GM23338 (cell line): ENCODE measurements around the gene NRG3. TPM values are rescaled to one million over a fixed set of nuclear protein-coding genes. Genes with fewer than 3 reads are reported as not detected.

Source experiments
- ATAC-seq: fragments of 200-7000 bp; cut with Tn5 transposase; 3 replicates; pipeline ENCODE4 v1.9.1; 2020
- DNase-seq: peaks from one replicate; pipeline ENCODE4 v3.0.0-alpha.2; 2015; ENCODE audit warnings: low spot score
- H2AFZ ChIP-seq: fragments of 200-600 bp; sonication (generic); 2 replicates; pipeline ENCODE4 v1.8.0; 2016; ENCODE audit warnings: antibody characterized with exemption, mild to moderate bottlenecking, moderate library complexity
- H3F3A ChIP-seq: fragments of 200-600 bp; sonication (generic); replicated peaks from 2 replicates; pipeline ENCODE4 v1.8.0; 2017; ENCODE audit warnings: antibody characterized with exemption, mixed run types, low read depth
- H3K27ac ChIP-seq: fragments of 200-600 bp; sonication (generic); 2 replicates; pipeline ENCODE4 v1.6.1; 2016; ENCODE audit warnings: low read depth
- H3K27me3 ChIP-seq: fragments of 200-600 bp; sonication (generic); 2 replicates; pipeline ENCODE4 v1.8.0; 2016; ENCODE audit warnings: mild to moderate bottlenecking, mixed run types, moderate library complexity; ENCODE audit not compliant: insufficient read depth
- H3K36me3 ChIP-seq: fragments of 200-600 bp; sonication (generic); 2 replicates; pipeline ENCODE4 v1.8.0; 2016; ENCODE audit warnings: mild to moderate bottlenecking; ENCODE audit not compliant: insufficient read depth
- H3K4me1 ChIP-seq: fragments of 200-600 bp; sonication (generic); 2 replicates; pipeline ENCODE4 v1.8.0; 2016; ENCODE audit warnings: mild to moderate bottlenecking, moderate library complexity; ENCODE audit not compliant: insufficient read depth
- H3K4me2 ChIP-seq: fragments of 200-600 bp; sonication (generic); 2 replicates; pipeline ENCODE4 v1.7.1; 2017; ENCODE audit warnings: mixed run types
- H3K4me3 ChIP-seq: fragments of 200-600 bp; sonication (generic); 2 replicates; pipeline ENCODE4 v1.6.1; 2016; ENCODE audit warnings: mixed run types
- H3K79me2 ChIP-seq: fragments of 200-600 bp; sonication (generic); replicated peaks from 2 replicates; pipeline ENCODE4 v1.8.0; 2017; ENCODE audit warnings: mild to moderate bottlenecking; ENCODE audit not compliant: insufficient read depth
- H3K9me2 ChIP-seq: fragments of 200-600 bp; sonication (generic); 2 replicates; pipeline ENCODE4 v1.8.0; 2017; ENCODE audit not compliant: insufficient read depth
- H4K20me1 ChIP-seq: fragments of 200-600 bp; sonication (generic); replicated peaks from 2 replicates; pipeline ENCODE4 v1.8.0; 2017; ENCODE audit warnings: mild to moderate bottlenecking; ENCODE audit not compliant: insufficient read depth
- H3K27ac Mint-ChIP-seq: 2 replicates; pipeline ENCODE4 v1.8.0; 2020; ENCODE audit warnings: inconsistent platforms, mild to moderate bottlenecking, moderate library complexity, mixed read lengths
- H3K27me3 Mint-ChIP-seq: 3 replicates; pipeline ENCODE4 v1.8.0; 2022; ENCODE audit warnings: low read depth, mild to moderate bottlenecking, moderate library complexity, mixed read lengths, inconsistent platforms; ENCODE audit not compliant: insufficient read depth, poor library complexity
- H3K36me3 Mint-ChIP-seq: 3 replicates; pipeline ENCODE4 v1.8.0; 2021; ENCODE audit warnings: low read depth, mild to moderate bottlenecking, inconsistent platforms, moderate library complexity, mixed read lengths
- H3K4me1 Mint-ChIP-seq: 3 replicates; pipeline ENCODE4 v1.8.0; 2020; ENCODE audit warnings: mild to moderate bottlenecking, inconsistent platforms, mixed read lengths
- H3K4me3 Mint-ChIP-seq: 3 replicates; pipeline ENCODE4 v1.8.0; 2021; ENCODE audit warnings: moderate library complexity, mild to moderate bottlenecking, inconsistent platforms, mixed read lengths
- H3K9me3 Mint-ChIP-seq: 3 replicates; pipeline ENCODE4 v1.8.0; 2020; ENCODE audit warnings: moderate library complexity, mild to moderate bottlenecking, inconsistent platforms, mixed read lengths
- CREB1 ChIP-seq: fragments of 250-450 bp; sonication (Bioruptor Pico); IDR thresholded peaks from 2 replicates; pipeline ENCODE4 v1.5.0; 2020; ENCODE audit warnings: low read depth, mild to moderate bottlenecking, moderate library complexity
- EZH2 ChIP-seq: fragments of 200-600 bp; sonication (generic); IDR thresholded peaks from one replicate; pipeline ENCODE4 v1.8.0; 2017; ENCODE audit warnings: antibody characterized with exemption, mild to moderate bottlenecking, low read depth; ENCODE audit not compliant: unreplicated experiment
- EZH2phosphoT487 ChIP-seq: fragments of 200-600 bp; sonication (generic); IDR thresholded peaks from one replicate; pipeline ENCODE4 v1.8.1; 2018; ENCODE audit warnings: antibody characterized with exemption; ENCODE audit not compliant: unreplicated experiment
- JUNB ChIP-seq: IDR thresholded peaks from one replicate; pipeline ENCODE4 v1.6.1; 2016; ENCODE audit warnings: antibody characterized with exemption; ENCODE audit not compliant: unreplicated experiment
- NANOG ChIP-seq: IDR thresholded peaks from 2 replicates; pipeline ENCODE4 v1.6.1; 2016; ENCODE audit warnings: antibody characterized with exemption, borderline replicate concordance
- POLR2AphosphoS5 ChIP-seq: IDR thresholded peaks from 2 replicates; pipeline ENCODE4 v1.6.1; 2016; ENCODE audit warnings: antibody characterized with exemption, low read depth
- STAT1 ChIP-seq: IDR thresholded peaks from one replicate; pipeline ENCODE4 v1.6.1; 2016; ENCODE audit warnings: antibody characterized with exemption; ENCODE audit not compliant: unreplicated experiment
- ZNF114 ChIP-seq: fragments of 250-450 bp; sonication (Bioruptor Pico); IDR thresholded peaks from 2 replicates; pipeline ENCODE4 v1.5.0; 2020; ENCODE audit warnings: mild to moderate bottlenecking, moderate library complexity
- ZNF331 ChIP-seq: fragments of 250-450 bp; sonication (Bioruptor Pico); IDR thresholded peaks from 2 replicates; pipeline ENCODE4 v1.5.0; 2020; ENCODE audit warnings: low read depth, mild to moderate bottlenecking, moderate library complexity
- polyA plus RNA-seq: library from polyadenylated mRNA; unstranded; fragments of >200 nt; fragmentation: Nextera tagmentation; extraction: Ambion mirVana; gene quantifications from 2 replicates; pipeline ENCODE4 v1.2.1, GENCODE V29; 2016
- total RNA-seq: library from RNA; depleted of rRNA; stranded (reverse); fragments of >200 nt; shearing (Covaris generic); gene quantifications from 2 replicates; pipeline ENCODE4 v1.2.3, GENCODE V29; 2014
- TF ChIP-seq, protein P1 (sequence below): fragments of 250-450 bp; sonication (Bioruptor Pico); IDR thresholded peaks from 2 replicates; pipeline ENCODE4 v1.5.0; 2020; ENCODE audit warnings: mild to moderate bottlenecking, moderate library complexity
- TF ChIP-seq, protein P2 (sequence below): IDR thresholded peaks from 2 replicates; pipeline ENCODE4 v1.6.1; 2016; ENCODE audit warnings: antibody characterized with exemption
- TF ChIP-seq, protein P3 (sequence below): IDR thresholded peaks from one replicate; pipeline ENCODE4 v1.6.1; 2018; ENCODE audit warnings: antibody characterized with exemption; ENCODE audit not compliant: unreplicated experiment
- TF ChIP-seq, protein P4 (sequence below), 2 experiments: fragments of 200-600 bp in 1 of 2; sonication (generic) in 1 of 2; conservative IDR thresholded peaks; 2 replicates each; pipeline versions ENCODE4 v1.5.1 to v1.6.1; 2016 to 2017; ENCODE audit warnings: antibody characterized with exemption in 2 of 2, low read depth in 2 of 2, mild to moderate bottlenecking in 2 of 2, moderate library complexity in 1 of 2

The NRG3 gene
- total and polyA plus RNA-seq, 2 experiments from 2014 or later: 1.9 to 3.9 TPM

DNA sequence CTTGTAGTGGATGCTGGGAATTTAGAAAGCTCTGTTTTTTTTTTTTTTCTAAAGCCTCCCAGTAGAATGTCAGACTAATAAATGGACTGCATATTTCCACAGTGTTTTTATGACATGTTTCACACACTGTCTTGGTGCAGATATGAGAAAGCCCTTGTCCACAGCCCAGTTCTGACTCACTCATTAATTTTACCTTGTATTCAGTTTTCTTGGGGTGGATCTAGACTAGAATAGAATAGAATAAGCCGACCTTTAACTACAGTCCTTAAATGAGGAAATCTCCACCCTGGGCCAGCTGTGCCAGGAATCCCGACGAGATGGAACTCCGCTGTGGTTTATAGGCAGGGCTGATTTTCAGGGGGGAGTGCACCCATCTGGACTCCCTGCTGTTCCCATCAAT, 274.7 kb downstream of the NRG3 start:
- no peaks in the 10 kb centered on the region for H3K27me3 ChIP-seq
- no peaks in the 10 kb centered on the region for H4K20me1 ChIP-seq
- DNase-seq (no peak), ATAC-seq (no peak)
- no peaks in the 10 kb centered on the region for H3K36me3 ChIP-seq
- H3K4me3 ChIP-seq: no peak overlapping the region
- no peaks in the 10 kb centered on the region for H3K9me3 Mint-ChIP-seq
- H3K79me2 ChIP-seq: no peaks in the 10 kb centered on the region
- no peaks in the 10 kb centered on the region for H3K27me3 Mint-ChIP-seq
- no peak overlapping the region for H3K27ac Mint-ChIP-seq
- no peak overlapping the region for H3K4me3 Mint-ChIP-seq
- no peak overlapping the region for H2AFZ ChIP-seq
- TF ChIP-seq JUNB: no peak
- TF ChIP-seq, protein P1, sequence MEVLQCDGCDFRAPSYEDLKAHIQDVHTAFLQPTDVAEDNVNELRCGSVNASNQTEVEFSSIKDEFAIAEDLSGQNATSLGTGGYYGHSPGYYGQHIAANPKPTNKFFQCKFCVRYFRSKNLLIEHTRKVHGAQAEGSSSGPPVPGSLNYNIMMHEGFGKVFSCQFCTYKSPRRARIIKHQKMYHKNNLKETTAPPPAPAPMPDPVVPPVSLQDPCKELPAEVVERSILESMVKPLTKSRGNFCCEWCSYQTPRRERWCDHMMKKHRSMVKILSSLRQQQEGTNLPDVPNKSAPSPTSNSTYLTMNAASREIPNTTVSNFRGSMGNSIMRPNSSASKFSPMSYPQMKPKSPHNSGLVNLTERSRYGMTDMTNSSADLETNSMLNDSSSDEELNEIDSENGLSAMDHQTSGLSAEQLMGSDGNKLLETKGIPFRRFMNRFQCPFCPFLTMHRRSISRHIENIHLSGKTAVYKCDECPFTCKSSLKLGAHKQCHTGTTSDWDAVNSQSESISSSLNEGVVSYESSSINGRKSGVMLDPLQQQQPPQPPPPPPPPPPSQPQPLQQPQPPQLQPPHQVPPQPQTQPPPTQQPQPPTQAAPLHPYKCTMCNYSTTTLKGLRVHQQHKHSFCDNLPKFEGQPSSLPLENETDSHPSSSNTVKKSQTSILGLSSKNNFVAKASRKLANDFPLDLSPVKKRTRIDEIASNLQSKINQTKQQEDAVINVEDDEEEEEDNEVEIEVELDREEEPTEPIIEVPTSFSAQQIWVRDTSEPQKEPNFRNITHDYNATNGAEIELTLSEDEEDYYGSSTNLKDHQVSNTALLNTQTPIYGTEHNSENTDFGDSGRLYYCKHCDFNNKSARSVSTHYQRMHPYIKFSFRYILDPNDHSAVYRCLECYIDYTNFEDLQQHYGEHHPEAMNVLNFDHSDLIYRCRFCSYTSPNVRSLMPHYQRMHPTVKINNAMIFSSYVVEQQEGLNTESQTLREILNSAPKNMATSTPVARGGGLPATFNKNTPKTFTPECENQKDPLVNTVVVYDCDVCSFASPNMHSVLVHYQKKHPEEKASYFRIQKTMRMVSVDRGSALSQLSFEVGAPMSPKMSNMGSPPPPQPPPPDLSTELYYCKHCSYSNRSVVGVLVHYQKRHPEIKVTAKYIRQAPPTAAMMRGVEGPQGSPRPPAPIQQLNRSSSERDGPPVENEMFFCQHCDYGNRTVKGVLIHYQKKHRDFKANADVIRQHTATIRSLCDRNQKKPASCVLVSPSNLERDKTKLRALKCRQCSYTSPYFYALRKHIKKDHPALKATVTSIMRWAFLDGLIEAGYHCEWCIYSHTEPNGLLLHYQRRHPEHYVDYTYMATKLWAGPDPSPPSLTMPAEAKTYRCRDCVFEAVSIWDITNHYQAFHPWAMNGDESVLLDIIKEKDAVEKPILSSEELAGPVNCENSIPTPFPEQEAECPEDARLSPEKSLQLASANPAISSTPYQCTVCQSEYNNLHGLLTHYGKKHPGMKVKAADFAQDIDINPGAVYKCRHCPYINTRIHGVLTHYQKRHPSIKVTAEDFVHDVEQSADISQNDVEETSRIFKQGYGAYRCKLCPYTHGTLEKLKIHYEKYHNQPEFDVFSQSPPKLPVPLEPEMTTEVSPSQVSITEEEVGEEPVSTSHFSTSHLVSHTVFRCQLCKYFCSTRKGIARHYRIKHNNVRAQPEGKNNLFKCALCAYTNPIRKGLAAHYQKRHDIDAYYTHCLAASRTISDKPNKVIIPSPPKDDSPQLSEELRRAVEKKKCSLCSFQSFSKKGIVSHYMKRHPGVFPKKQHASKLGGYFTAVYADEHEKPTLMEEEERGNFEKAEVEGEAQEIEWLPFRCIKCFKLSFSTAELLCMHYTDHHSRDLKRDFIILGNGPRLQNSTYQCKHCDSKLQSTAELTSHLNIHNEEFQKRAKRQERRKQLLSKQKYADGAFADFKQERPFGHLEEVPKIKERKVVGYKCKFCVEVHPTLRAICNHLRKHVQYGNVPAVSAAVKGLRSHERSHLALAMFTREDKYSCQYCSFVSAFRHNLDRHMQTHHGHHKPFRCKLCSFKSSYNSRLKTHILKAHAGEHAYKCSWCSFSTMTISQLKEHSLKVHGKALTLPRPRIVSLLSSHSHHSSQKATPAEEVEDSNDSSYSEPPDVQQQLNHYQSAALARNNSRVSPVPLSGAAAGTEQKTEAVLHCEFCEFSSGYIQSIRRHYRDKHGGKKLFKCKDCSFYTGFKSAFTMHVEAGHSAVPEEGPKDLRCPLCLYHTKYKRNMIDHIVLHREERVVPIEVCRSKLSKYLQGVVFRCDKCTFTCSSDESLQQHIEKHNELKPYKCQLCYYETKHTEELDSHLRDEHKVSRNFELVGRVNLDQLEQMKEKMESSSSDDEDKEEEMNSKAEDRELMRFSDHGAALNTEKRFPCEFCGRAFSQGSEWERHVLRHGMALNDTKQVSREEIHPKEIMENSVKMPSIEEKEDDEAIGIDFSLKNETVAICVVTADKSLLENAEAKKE (CRISPR knock-in tag): no peak
- no peak for TF ChIP-seq POLR2AphosphoS5
- no peak for TF ChIP-seq STAT1
- TF ChIP-seq EZH2phosphoT487: no peak
- TF ChIP-seq ZNF331: no peak
- TF ChIP-seq CREB1 (CRISPR knock-in tag): no peak
- TF ChIP-seq, protein P2, sequence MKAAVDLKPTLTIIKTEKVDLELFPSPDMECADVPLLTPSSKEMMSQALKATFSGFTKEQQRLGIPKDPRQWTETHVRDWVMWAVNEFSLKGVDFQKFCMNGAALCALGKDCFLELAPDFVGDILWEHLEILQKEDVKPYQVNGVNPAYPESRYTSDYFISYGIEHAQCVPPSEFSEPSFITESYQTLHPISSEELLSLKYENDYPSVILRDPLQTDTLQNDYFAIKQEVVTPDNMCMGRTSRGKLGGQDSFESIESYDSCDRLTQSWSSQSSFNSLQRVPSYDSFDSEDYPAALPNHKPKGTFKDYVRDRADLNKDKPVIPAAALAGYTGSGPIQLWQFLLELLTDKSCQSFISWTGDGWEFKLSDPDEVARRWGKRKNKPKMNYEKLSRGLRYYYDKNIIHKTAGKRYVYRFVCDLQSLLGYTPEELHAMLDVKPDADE: no peak
- TF ChIP-seq, protein P3, sequence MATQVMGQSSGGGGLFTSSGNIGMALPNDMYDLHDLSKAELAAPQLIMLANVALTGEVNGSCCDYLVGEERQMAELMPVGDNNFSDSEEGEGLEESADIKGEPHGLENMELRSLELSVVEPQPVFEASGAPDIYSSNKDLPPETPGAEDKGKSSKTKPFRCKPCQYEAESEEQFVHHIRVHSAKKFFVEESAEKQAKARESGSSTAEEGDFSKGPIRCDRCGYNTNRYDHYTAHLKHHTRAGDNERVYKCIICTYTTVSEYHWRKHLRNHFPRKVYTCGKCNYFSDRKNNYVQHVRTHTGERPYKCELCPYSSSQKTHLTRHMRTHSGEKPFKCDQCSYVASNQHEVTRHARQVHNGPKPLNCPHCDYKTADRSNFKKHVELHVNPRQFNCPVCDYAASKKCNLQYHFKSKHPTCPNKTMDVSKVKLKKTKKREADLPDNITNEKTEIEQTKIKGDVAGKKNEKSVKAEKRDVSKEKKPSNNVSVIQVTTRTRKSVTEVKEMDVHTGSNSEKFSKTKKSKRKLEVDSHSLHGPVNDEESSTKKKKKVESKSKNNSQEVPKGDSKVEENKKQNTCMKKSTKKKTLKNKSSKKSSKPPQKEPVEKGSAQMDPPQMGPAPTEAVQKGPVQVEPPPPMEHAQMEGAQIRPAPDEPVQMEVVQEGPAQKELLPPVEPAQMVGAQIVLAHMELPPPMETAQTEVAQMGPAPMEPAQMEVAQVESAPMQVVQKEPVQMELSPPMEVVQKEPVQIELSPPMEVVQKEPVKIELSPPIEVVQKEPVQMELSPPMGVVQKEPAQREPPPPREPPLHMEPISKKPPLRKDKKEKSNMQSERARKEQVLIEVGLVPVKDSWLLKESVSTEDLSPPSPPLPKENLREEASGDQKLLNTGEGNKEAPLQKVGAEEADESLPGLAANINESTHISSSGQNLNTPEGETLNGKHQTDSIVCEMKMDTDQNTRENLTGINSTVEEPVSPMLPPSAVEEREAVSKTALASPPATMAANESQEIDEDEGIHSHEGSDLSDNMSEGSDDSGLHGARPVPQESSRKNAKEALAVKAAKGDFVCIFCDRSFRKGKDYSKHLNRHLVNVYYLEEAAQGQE: no peak
- TF ChIP-seq, protein P4, sequence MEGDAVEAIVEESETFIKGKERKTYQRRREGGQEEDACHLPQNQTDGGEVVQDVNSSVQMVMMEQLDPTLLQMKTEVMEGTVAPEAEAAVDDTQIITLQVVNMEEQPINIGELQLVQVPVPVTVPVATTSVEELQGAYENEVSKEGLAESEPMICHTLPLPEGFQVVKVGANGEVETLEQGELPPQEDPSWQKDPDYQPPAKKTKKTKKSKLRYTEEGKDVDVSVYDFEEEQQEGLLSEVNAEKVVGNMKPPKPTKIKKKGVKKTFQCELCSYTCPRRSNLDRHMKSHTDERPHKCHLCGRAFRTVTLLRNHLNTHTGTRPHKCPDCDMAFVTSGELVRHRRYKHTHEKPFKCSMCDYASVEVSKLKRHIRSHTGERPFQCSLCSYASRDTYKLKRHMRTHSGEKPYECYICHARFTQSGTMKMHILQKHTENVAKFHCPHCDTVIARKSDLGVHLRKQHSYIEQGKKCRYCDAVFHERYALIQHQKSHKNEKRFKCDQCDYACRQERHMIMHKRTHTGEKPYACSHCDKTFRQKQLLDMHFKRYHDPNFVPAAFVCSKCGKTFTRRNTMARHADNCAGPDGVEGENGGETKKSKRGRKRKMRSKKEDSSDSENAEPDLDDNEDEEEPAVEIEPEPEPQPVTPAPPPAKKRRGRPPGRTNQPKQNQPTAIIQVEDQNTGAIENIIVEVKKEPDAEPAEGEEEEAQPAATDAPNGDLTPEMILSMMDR (conservative IDR thresholded peaks at IDR 0.05; ENCODE audit: low read depth in 2 of 2): no peak
- no peak for TF ChIP-seq ZNF114 (CRISPR knock-in tag)
- no peak for TF ChIP-seq EZH2
- TF ChIP-seq NANOG: no peak
- H3K9me2 ChIP-seq: no peaks in the 10 kb centered on the region
- no peak overlapping the region for H3K27ac ChIP-seq
- H3K4me2 ChIP-seq: no peak overlapping the region
- no peaks in the 10 kb centered on the region for H3K36me3 Mint-ChIP-seq
- no peaks in the 10 kb centered on the region for H3F3A ChIP-seq
- peaks cover 7% of the 10 kb centered on the region for H3K4me1 Mint-ChIP-seq
- H3K4me1 ChIP-seq: no peaks in the 10 kb centered on the region; the same call in 1 of the 2 replicates
